Pons (tissue), 1 donor: ENCODE measurements around the gene LIN28A.
"Not testable (repeated sequence)": the region's sequence is repeated elsewhere in the genome, so short reads cannot be mapped to it uniquely, and the experiment has no call there.

Experiments
- DNase-seq: peaks from one replicate; pipeline ENCODE4 v3.0.0-alpha.2; 2016; ENCODE audit warnings: low spot score

The LIN28A gene, protein sequence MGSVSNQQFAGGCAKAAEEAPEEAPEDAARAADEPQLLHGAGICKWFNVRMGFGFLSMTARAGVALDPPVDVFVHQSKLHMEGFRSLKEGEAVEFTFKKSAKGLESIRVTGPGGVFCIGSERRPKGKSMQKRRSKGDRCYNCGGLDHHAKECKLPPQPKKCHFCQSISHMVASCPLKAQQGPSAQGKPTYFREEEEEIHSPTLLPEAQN

DNA sequence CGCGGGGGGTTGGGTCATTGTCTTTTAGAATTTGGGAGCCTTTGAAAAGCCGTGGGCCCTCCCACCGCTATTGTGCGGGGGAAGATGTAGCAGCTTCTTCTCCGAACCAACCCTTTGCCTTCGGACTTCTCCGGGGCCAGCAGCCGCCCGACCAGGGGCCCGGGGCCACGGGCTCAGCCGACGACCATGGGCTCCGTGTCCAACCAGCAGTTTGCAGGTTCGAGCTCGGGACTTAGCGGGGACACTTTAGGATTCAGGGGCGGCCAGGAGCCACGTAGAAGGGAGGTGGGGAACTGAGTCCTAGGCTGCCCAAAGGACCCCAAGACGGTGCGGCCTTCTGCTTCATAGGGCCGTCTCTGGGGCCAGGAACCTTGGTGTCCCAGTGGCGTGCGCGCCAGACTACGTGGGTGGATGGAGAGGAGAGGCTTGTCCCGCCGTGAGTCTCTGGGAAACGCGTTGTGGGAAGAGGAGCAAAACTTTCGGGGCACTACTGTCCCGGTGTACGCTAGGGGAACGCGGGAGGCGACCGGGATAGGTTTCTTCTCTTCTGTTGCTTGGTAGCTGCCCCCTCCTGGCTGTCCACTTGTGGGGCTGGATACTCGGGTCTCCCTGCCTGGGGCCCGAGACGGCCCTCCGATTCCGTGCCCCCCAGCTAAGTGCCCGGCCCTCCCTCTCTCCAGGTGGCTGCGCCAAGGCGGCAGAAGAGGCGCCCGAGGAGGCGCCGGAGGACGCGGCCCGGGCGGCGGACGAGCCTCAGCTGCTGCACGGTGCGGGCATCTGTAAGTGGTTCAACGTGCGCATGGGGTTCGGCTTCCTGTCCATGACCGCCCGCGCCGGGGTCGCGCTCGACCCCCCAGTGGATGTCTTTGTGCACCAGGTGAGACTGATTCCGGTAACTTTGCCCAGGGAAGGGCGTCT, at the start of gene LIN28A:
TSS of gene LIN28A (plus strand) at position 112 of the 918 bp plus-strand sequence. CDS start at position 187, 75 bp downstream.
- no peak for DNase-seq

DNA sequence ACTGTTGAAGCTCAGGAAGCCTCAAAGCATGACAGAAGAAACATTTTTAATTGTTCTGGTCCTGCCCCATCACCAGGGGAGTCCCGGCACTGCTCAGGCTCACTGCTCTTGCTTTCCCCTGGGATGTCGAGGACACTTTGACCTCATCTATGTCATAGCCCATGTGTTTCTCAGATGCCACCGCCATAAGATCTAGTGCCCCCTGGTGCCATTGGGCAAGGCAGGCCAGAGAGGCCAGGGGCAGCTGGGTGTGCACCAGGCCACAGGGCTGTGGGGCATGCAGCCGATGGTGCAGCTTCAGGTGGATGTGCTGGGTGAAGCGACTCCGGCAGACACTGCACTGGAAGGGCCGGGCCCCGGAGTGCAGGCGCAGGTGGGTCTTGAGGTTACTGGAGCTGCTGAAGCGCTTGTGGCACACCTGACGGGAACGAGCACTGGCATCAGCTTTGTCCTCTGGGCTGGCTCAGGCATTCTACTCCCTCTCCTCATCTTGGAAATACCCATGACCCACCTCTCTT, 49.0 kb upstream of the LIN28A start:
- DNase-seq, result no peak

- DNase-seq, result no peak
Observed at GRCh38 chr1:26362331-26362730, 48.3 kb upstream of the LIN28A start.

DNA sequence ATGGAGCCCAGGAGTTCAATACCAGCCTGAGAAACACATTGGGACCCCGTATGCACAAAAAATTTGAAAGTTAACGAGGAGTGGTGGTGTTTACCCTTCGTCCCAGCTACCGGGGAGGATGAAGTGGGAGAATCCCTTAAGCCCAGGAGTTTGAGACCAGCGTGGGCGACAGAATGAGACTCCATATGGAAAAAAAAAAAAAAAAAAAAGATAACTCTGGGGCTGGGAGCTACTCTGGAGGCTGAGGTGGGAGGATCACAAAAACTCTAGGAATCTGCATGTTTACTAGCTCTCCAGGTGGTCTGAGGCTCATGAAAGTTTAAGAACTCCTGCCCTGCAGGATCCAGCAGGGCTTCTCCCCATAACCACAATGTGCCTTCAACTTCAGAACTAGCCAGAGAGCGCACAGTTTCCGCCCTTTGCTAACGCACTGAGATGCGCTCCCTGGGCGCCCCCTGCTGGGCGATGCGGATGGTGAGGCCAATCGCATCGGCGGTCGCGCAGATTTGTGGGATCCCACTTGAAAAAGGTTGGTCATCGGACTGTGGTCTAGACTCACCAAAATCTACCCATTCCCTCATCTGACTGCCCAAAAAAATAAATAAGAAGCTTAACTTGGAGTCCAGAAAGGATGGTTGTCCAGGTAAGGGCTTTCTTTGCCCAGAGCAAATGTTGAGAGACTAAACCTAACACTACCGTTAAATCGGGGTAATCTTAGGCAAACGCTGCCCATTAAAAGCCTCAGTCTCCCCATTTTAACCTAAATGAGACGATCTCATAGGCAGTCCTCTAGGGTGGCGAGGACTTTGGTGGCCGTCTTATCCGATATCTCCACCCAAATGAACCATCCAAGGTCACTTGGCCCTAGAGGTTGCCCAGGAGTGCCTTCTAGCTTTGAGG, 46.8 kb upstream of the LIN28A start:
- DNase-seq, result peak; percentile 44

DNA sequence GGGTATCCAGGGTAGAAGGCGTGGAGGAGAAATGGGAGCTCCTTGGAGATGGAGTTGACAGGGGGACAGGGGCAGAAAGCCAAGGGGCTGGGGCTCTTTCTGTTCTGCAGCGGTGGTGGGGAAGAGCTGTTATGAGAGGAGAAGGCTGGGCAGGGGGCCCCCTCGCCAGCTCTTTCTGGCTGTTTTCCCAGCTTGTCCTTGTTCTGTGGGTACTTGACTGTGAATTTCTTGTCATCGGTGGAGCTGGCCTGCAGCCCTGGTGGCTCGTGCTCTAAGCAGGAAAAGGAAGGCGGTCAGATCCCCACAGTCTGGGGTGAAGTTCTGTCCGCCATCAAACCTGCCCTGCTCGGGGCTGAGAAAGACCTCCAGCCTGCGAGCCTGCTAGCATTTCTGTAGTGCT, 45.7 kb upstream of the LIN28A start:
- DNase-seq, result no peak

DNA sequence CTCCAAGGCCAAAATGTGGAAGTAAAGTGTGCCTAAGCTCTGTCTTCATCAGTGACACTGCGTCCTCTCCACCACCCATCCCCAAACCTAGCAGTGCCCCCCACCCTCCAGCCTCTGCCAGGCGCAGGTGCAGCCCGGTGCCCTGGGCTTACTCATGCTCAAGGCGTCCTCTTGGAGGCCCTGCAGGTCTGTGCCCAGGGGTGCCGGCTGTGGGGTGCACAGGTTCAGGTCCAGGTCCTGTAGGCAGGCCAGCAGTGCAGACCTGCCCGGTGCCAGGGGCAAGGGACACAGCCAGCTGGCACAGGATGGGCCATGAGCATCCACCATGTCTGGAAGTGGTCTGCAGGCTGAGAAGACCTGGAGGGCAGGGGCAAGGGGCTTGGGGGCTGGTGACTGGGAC, 43.2 kb upstream of the LIN28A start:
- no peak for DNase-seq

- DNase-seq, result no peak
Observed at GRCh38 chr1:26368006-26368405, 42.6 kb upstream of the LIN28A start.

- no peak for DNase-seq
Observed at GRCh38 chr1:26368486-26368885, 42.1 kb upstream of the LIN28A start.

GRCh38 chr1:26370591-26371382, 39.8 kb upstream of the LIN28A start:
- no peak for DNase-seq

DNA sequence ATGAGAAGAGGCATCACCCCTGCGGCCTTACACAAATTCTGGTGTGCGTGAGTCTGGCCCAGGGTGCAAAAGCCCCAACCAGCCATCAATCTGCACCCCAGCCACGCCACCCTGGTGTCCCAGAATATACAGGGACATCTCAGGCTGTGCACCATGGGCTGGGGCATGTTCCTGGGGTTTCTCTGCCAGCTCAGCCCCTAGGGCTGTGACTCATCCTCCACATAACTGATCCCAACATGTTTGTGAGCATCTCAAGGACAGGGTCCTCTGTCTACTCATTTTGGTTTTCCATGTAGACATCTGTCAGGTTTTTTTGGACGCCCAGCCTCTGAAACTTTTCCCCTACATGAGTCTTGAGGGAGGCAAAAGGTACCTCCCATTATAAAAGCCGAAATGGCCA, 38.6 kb upstream of the LIN28A start:
- no peak for DNase-seq

GRCh38 chr1:26372611-26373010, 38.0 kb upstream of the LIN28A start, which contains the start of gene ZNF683:
ZNF683 (minus strand) TSS chr1:26372750; CDS start chr1:26368571, 4,179 bp downstream.
- not testable (repeated sequence) for DNase-seq

- no peak for DNase-seq
Observed at GRCh38 chr1:26373281-26373680, 37.3 kb upstream of the LIN28A start.

DNA sequence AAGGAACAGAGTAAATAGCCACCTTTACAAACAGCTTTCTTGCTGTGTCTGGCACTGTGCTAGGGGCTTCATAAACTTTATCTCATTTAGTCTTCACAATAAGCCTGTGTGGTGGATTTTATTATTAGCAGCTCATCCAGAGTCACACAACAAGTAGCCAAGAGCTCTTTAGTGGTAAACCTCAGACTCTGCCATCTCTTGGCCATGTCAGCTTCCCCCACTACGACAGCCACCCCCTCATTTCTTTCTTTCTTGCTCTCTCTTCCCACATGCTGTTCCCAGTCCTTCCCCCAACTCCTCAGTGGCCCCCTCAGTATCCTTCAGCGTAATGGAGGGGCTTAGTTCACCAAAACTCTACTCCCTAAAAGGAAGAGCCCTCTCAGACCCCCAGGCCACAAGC, 36.8 kb upstream of the LIN28A start:
- DNase-seq, result no peak

DNA sequence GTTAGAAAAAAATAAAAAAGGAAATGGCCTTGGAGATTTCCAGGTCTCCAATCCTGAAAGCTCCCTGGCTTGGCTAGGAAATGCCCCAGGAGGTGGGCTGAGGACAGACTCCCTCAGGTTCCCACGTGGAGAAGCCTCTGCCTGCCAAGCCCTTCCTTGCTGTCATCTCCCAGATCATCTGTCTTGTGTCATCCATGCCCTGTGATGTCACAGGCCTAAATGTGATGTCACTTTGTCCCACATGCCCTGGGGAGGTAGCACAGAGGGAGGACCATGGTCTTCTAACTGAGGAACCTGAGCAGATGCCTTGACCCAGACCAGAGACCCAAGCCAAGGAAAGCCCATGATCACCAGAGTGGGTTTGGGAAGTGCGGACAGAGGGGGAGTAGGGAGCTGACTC, 36.3 kb upstream of the LIN28A start:
- not testable (repeated sequence) for DNase-seq

- no peak for DNase-seq
Observed at GRCh38 chr1:26375081-26375480, 35.5 kb upstream of the LIN28A start.

DNA sequence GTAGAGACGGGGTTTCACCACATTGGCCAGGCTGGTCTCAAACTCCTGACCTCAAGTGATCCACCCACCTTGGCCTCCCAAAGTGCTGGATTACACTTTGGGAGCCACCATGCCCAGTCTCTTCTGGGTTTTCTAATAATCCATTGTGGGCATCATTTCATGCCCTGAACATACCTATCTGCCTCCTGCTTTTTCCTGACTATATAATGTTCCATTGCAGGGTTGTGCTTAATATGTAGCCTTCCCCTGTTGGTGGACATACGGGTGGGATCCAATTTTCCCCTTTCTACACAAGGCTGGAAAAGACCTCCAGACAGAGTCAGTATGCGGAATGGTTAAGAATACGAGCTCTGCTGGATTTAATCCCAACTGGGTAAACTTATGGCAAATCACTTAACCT, 34.6 kb upstream of the LIN28A start:
- no peak for DNase-seq

DNA sequence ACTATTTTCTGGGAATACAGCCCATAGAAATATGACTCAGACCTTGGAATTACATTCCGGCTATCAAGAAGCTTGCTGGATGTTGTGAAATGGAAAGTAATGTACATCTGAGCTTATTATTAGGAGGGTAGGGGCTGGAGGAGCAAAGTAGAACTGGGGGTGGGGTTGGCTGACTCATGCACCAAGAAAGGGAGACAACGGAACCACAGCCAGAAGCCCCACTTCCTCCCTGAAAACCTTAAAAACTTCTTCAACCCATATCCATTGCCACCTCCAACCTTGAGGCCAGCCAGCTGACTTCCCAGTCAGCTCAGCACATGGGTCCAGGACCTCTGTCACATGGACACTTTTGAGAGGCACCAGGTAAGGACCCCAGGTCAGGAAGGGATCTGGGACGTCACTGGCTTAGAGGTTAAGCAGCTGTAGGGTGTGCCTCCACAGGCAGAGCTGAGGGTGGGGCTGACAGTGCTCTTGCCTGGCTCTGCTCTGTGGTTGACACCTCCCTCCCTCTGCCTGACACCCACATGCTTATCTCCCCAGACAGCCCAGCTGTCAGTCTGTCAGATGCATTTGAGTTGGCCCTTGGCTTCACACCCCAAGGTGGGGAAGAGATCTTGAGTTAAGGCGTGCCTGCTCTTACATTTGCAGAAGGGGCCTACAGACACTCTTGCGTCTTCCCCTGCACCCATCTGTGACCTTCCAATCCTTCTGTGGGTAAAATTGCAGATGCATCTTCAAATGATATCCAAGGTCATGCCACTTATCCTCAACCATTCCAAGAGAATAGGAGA, 32.3 kb upstream of the LIN28A start:
- DNase-seq, result no peak

GRCh38 chr1:26378879-26379251, 31.8 kb upstream of the LIN28A start:
- no peak for DNase-seq

DNA sequence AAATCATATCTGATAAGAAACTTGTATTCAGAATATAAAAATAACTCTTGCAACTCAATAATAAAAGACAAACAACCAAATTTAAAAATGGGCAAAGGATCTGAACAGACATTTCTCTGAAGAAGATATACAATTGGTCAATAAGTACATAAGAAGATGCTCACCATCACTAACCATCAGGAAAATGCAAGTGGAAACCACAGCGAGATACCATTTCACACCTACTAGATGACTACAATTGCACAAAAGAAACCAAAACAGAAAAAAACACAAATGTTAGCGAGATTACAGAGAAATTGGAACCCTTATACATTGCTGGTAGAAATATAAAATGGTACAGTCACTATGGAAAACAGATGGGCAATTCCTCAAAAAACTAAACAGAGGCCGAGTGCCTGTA, 26.5 kb upstream of the LIN28A start:
- no peak for DNase-seq

DNA sequence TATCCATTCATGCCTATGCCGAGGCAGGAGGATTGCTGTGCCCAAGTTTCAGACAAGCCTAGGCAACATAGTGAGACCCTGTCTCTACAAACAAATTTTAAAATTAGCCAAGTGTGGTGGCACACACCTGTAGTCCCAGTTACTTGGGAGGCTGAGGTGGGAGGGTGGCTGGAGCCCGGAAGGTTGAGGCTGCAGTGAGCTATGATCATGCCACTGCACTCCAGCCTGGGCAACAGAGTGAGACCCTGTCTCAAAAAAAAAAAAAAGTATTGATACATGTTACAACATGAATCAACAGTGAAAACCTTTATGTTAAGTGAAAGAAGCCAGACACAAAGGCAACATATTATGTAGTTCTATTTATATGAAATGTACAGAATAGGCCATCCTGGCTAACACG, 25.6 kb upstream of the LIN28A start:
- DNase-seq, result not testable (repeated sequence)
